Limb (tissue), 2 donors: ENCODE measurements around the gene SAMD8.
A peak's percentile ranks its signal among the peaks of the same experiment; 100 is the strongest.
"Not testable (repeated sequence)": the region's sequence is repeated elsewhere in the genome, so short reads cannot be mapped to it uniquely, and the experiment has no call there.

Experiments used
- DNase-seq, 2 donors: peaks; one replicate each; pipeline ENCODE4 v3.0.0-alpha.2; 2016; ENCODE audit errors: extremely low spot score in 2 of 2

The SAMD8 gene

DNA sequence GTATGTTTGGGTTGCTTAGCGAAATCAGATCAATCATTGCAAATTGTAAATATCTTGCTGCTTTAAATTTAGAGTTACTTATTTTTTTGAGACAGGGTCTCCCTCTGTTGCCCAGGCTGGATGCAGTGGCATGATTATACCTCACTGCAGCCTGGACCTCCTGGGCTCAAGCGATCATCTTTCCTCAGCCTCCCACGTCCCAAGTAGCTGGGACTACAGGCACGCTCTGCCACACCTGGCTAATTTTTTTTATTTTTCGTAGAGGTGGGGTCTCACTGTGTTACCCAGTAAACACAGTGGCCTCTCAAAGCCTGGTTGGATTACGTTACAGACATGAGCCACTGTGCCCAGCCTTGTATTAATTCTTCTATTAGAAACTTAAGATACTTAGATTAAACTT, 100.9 kb downstream of the SAMD8 start:
- DNase-seq = no peak

DNA sequence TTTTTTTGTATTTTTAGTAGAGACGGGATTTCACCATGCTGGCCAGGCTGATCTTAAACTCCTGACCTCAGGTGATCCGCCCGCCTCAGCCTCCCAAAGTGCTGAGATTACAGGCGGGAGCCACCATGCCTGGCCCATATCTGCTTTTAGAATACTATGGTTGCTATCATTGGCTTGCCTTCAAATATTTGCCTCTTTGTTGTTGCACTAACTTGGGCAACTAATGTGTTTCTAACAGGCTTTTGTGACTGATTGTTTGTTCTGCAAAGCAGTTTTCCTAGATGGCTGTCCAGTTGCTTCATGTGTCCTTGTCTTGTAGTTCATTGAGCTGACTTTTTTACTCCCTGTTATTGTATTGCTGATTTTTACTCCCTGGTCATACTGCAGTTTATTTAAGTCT, 108.8 kb downstream of the SAMD8 start:
- DNase-seq = no peak

DNA sequence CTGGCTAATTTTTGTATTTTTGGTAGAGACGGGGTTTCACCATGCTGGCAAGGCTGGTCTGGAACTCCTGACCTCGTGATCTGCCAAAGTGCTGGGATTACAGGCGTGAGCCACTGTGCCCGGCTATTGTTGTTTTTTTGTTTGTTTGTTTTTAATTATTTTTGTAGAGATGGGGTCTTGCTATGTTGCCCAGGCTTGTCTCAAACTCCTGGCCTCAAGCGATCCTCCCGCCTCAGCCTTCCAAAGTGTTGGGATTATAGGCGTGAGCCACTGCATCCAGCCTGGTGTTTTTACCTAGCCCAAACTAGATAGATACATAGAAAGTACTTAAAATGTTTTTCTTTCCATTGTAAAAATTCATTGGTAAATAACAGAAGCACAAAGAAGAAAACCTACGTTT, 110.0 kb downstream of the SAMD8 start:
- DNase-seq = not testable (repeated sequence)

DNA sequence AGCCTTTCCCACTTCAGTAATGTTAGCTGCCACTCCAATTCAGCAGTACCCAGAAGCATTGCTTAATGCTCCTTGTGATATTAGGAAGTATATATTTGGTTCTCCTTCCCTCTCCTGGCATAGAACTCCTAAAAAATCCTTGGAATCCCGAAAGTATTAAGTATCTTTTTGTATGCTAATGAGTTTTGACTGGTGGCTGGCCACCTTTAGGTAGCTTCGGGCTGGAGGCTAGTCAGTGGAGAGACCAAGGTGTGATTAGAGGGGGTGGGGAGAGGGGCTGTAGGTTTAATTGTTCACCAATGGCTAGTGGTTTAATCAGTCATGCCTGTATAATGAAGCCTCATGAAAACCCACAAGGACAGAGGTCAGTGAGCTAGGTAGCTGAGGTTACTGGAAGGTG, 112.1 kb downstream of the SAMD8 start:
- DNase-seq = no peak

DNA sequence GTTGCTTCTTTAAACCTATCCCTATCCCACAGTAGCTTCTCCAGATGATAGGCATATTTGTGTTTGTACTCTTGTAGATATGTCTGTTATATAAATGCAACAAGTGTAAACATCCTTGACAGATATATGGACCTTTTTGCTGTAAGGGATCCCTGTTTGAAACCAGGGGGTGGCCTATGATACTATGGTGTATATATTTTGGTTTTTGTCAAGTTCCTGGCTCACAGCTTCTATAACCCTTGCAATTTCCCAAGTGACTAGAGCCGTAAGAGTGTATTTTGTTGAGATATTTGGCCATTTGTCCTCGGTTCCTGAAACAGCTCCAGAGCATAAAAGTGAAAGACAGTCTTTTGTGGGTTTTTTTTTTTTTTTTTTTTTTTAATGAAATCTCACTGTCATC, 114.6 kb downstream of the SAMD8 start:
- DNase-seq = no peak

DNA sequence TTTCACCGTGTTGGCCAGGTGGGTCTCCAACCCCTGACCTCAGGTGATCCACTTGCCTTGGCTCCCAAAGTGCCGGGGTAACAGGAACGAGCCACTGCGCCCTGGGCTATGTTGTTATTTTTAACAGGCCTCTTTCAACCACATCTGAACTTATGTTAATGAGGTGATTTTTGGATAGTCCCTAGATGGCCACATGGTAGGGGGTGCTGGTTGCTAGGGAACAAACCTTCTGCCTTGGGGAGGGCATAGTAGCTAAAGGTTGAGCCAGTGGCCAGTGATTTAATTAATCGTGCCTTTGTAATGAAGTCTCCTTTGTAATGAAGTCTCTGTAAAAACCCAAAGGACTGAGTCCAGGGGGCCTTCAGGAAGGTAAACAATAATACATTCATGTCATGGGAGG, 115.2 kb downstream of the SAMD8 start:
- DNase-seq = no peak

DNA sequence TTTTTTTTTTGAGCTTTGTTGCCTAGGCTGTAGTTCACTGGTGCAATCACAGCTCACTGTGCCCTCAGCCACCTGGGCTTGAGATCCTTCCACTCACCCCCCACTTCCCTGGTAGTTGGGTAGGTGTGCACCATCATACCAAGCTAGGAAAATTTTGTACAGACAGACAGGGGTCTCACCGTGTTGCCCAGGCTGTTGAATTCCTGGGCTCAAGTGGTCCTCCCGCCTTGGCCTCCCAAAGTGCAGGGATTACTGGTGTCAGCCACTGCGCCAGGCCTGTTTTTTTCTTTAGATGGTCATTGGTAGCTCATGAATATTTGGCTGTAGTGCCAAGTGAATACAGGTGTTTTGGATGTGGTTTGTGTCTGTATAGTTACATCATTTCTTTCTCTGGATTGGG, 116.8 kb downstream of the SAMD8 start:
- no peak for DNase-seq

DNA sequence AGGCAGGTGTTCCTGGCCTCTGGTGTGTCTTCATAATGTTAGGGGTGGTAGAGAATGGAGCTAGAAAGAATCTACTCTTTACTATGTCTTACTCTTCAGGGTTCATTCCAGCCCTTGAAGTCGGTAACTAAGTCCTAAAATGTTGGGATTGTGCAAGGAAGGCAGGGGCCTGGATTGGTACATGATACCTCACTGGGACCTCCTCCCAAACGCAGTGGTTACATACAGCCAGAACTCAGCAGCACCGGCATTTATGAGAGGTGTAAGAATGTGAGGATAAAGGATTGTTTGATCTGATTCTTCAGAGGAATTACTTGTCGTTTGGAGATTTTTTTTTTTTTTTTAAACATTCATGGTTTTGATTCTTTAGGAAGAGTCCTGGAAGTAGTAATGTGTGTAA, 117.4 kb downstream of the SAMD8 start:
- DNase-seq = no peak

DNA sequence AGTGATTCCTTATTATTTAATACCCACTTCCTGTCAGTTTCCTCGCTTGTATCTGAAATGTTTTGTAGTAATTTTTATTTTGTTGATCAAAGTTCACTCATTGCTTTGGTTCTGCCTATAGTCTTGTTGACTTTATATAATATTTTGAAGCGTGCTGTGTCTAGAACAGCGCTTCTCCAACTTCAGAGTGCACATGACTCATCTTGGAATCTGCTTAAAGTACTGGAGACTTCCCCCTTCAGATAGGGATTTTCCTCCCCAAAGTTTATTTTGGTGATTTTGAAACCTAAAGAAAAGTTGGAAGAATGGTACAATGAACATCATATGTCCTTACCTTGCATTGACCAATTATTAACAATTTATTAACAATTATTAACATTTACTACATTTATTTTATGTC, 118.5 kb downstream of the SAMD8 start:
- no peak for DNase-seq

DNA sequence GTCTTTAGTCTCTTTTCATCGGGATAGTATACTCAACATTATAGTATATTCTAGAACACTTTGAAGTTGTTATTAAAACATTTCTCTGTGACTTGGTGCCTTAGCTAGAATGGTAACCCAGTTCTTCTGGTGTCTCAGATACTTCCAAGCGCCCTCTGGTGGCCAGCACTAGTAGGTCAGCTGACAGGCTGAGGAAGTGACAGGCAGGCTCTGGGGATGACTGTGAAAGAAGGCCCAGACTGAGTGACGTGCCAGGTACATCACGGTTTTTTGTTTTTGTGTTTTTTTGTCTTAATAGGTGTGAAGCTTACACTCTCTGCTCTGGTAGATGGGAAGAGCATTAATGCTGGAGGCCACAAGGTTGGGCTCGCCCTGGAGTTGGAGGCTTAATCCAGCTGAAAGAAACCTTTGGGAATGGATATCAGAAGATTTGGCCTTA, 119.2 kb downstream of the SAMD8 start:
- peak; percentile 81 to 87 for DNase-seq
